MM.1S (cell line): ENCODE data around the gene LRRC3B.

Experiments used
- EZH2 ChIP-seq: fragments of 300-600 bp; sonication (generic); optimal IDR thresholded peaks from 2 replicates; pipeline ENCODE3; 2017; ENCODE audit warnings: low read depth, mild to moderate bottlenecking, antibody characterized with exemption, low read length, mixed read lengths
- EZH2phosphoT487 ChIP-seq: fragments of 300-600 bp; sonication (generic); IDR thresholded peaks from 2 replicates; pipeline ENCODE4 v1.6.1; 2018; ENCODE audit warnings: antibody characterized with exemption, low read length
- TF ChIP-seq, protein P1 (sequence below): fragments of 300-600 bp; sonication (generic); IDR thresholded peaks from 2 replicates; pipeline ENCODE4 v1.5.1; 2016; ENCODE audit warnings: antibody characterized with exemption, low read length, mixed read lengths

- TF ChIP-seq, protein P1, sequence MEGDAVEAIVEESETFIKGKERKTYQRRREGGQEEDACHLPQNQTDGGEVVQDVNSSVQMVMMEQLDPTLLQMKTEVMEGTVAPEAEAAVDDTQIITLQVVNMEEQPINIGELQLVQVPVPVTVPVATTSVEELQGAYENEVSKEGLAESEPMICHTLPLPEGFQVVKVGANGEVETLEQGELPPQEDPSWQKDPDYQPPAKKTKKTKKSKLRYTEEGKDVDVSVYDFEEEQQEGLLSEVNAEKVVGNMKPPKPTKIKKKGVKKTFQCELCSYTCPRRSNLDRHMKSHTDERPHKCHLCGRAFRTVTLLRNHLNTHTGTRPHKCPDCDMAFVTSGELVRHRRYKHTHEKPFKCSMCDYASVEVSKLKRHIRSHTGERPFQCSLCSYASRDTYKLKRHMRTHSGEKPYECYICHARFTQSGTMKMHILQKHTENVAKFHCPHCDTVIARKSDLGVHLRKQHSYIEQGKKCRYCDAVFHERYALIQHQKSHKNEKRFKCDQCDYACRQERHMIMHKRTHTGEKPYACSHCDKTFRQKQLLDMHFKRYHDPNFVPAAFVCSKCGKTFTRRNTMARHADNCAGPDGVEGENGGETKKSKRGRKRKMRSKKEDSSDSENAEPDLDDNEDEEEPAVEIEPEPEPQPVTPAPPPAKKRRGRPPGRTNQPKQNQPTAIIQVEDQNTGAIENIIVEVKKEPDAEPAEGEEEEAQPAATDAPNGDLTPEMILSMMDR: no peak
- no peak for TF ChIP-seq EZH2phosphoT487
- no peak for TF ChIP-seq EZH2
Observed at GRCh38 chr3:26750263-26750662, 127.7 kb downstream of the LRRC3B start.
